Raji (cell line): Measurements from ENCODE around the gene KIF6.

Experiments
- POLR2A ChIP-seq: IDR thresholded peaks from 2 replicates; pipeline ENCODE4 v1.6.1; 2011; ENCODE audit warnings: low read depth, low read length, control low read depth; ENCODE audit not compliant: insufficient read depth

The KIF6 gene

DNA sequence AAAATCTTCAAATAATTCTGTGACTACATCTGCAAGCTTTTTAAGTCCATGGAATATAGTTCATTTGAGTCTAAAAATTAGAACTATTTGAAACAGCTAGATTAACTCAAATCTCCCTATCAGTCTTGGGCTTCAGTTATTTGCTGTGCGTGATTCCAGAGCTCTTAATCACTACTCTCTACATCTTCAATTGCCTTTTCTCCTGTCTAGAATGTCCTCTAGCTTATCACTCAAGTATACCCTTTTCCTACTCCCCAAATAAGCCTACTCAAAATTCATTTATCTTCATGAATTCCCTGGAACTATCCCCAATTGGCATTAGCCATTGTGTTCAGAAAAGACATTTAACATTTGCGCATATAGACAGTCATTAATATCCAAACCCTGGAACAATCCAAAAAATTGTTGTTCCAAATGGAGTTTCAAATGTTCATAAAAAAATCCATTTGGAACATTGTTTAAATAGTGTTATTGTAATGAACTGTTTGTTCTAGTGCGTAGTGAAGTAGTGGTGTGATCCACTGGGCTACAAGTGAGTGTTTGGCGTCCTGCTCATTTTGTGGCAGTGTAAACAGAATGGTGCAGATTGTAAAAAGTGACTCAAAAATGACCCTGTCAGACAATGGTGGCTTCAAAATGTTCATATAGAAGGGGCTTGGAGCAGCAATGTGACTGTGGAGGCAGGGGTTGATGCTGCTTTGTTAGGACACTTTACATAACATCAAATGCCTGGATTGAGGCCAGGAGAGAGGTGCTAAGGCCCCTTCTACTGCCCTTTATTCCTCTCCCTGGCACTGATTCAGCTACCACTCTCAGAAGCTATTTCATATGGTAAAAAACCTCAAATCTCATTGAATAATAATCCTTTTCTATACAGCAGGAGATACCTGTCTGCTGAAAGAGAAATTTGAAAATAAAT lies 122.3 kb downstream of the KIF6 start:
- TF ChIP-seq POLR2A = no peak

- TF ChIP-seq POLR2A = no peak
Measured at GRCh38 chr6:39599973-39600372, 125.2 kb downstream of the KIF6 start.

GRCh38 chr6:39599341-39599740 lies 125.9 kb downstream of the KIF6 start:
- no peak for TF ChIP-seq POLR2A

DNA sequence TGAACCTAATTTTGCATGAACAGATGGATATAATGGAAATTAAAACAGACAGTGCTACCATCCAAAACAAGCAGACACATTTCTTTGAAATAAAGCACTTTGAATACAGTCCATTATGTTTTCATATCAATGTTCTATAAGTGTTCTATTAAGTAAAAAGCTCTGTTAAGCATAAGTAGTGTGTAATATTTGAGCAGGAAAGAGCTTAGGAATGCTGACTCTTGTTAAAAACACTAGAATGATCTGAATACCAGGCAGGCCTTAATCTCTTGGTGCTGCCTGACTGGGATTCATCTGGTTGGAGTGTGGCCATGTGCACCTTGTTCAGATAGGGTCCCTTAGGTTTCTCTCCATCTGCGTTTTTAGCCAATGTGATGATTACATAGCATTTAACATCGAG lies 130.9 kb downstream of the KIF6 start:
- no peak for TF ChIP-seq POLR2A

DNA sequence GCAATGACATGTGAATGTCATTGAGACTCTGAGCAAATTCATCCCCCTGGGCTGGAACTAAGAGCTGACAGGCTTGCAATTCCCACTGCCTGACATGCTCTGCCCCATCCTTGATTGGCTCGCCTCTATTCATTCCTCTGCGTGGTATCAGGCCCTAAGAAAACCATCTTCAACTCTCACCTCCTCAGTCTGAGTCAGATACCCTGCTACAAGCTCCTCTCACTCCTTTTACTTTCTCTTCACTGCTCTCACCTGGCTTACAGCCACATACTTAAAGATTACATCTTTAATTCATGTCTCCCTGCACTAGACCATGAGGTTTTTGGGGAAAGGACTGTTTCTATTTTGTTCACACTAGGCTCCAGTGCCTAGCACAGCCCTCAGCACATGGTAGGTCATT lies 131.6 kb downstream of the KIF6 start:
- no peak for TF ChIP-seq POLR2A

DNA sequence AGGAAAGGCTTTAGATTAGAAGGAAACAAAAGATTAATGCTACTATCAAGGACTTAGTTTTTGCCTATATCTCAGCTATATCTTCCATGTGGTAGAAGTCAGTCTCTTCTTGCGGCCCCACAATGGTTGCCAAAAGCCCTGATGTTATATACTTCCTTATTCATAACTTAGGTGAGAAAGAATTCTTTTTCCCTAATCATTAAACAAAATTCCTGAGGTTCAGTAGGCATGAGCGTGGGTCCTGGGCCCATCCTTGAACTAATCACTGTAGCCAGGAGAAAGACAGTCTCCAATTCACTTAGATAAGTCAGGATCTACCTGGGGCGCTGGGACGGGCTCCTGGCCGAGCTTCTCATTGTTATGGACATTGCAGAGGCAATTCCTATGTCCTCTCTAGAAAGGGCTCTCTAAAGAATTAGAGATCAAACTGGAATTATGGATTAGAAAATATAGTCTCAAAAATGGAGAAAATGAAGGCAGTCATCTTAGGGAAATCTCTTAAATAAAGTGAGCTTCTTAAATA lies 134.3 kb downstream of the KIF6 start:
- TF ChIP-seq POLR2A = no peak

- TF ChIP-seq POLR2A = no peak
Measured at GRCh38 chr6:39587080-39587479, 138.1 kb downstream of the KIF6 start.

DNA sequence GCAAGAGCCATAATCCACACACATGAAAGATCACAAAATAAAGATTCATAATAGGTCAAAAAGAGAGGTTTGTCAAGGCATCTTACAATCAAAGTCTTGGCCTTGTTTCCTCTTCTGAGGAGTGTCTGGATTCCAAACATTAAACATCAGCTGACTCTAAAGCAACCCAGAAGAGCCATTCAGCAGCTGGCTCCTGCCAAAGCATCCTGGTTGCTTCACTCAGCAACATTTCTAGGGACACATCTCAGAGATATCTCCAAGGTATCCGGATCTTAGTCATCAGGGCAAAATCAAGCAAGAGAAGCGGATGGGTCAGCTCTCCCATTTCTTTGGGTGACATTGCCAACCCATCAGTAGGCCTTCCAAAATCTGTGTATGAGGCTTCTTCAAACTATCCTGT lies 139.6 kb downstream of the KIF6 start:
- TF ChIP-seq POLR2A = no peak

DNA sequence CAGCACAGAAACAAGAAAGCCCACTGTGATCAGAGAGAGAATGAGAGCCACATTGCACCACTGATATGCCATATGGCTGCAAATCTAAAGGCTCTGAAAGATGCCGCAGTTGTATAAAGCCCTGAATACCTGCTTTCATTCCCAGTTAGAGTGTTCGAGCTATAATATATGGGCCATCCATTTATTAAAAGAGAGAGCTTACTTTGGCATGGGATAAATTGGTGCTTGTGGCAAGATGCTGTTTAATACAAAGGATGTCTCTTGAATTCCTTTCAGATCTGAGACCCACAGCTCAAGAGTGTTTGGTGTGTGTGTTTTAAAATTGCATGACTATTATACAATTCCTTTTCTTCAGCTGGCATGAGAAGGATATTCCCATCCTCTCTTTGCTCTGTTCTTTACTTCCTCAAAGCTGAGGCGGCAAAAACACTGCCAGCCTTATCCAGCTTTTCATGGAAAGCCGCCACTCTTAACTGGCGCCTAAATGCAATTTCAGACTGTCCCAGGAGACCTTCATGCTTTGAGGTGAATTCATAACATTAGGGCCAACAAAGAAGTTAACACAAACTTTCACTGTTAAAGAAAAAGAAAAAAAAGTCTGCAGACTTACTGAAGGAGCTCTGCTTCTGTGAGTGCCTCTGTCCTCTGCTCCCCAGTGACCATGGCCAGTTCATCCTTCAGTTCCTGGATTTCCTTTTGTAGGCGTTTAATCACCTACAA lies 147.6 kb downstream of the KIF6 start:
- TF ChIP-seq POLR2A = no peak

DNA sequence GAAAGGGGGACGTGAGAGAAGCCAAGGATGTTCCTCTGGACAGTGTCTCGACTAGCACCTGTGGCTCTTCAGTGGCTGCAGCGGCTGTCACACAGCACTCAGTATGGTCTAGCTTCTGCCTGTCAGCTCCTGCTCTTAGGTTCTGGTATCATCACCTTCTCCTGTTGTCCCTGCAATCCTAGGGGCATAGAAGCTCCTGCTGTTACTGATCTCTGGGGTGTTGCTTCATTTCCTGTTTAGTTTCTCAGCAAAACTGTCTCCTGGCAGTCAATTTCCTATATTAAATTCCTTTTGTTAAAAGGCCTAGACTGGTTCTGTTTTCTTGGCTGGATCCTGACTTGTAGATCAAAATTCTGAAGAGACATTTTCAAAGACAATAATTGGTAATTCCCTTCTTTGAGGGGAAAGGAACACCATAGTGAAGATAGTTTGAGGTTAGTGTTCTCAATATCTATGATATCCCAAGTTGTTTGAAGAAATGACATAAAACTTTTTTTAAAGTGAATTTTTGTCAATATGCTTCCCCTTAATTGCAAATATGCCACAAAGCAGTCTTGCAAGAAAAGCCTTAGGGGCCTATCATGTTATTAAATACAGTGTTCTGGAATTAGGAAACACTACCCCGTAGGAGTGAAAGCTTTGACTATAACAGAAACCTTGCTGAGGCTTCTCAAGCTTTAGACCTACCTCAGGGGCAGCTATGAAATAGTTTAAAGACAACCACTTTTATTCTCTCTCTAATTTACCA lies 148.5 kb downstream of the KIF6 start:
- TF ChIP-seq POLR2A = no peak

DNA sequence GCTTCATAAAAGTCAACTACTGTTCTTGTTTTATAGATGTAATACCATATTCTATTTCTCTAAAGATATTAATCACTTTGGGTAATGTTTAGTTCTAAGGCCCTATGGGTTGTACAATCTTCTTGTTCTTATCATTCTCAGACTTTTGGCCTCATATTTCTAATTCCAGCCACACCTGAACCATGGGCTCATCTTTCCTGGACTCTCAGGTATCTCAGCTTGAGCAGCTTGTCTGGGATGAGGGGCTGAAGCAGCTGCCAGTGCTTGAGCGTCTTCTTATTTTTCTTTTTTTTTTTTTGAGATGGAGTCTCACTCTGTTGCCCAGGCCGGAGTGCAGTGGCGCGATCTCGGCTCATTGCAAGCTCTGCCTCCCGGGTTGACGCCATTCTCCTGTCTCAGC lies 150.2 kb downstream of the KIF6 start:
- TF ChIP-seq POLR2A = no peak

DNA sequence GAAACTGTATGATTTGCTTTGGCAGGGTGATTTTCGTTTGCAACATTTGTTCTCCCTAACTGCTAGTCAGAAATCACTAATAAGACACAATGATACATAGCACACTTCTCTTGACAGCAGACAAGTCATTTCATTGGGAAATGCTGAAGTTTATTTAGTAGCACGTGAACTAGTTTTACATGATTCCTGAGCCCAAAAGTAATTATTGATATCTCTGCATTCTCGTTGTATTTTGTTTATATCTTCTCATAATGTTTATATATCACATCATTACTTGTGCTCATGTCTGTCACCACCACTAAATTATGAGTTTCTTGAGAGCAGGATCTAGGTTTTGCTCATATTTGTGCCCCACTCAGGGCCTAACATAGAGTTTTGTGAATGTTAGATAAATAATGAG lies 151.7 kb downstream of the KIF6 start:
- TF ChIP-seq POLR2A = no peak

GRCh38 chr6:39572661-39573340 lies 152.4 kb downstream of the KIF6 start:
- no peak for TF ChIP-seq POLR2A

DNA sequence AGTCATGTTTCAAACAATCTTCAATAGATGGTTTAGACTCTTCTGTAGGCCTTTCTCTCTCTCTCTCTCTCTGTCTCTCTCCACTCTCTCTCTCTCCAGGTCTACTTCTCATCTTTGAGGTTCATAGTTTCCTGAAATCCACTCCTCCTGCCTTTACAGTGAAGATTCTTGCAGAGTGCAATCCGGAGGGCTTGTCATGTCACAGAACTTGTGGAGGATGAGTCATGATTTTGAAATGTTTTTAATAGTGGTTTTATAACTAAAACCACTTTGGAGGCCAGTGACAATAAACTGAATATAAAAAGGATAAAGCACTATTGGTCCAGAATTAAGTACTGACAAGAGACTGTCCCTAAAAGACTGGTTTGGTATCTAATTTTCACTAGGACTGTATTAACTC lies 156.3 kb downstream of the KIF6 start:
- no peak for TF ChIP-seq POLR2A

GRCh38 chr6:39567091-39567490 lies 158.1 kb downstream of the KIF6 start:
- no peak for TF ChIP-seq POLR2A

- TF ChIP-seq POLR2A = no peak
Measured at GRCh38 chr6:39566456-39566855, 158.8 kb downstream of the KIF6 start.

- no peak for TF ChIP-seq POLR2A
Measured at GRCh38 chr6:39565956-39566355, 159.3 kb downstream of the KIF6 start.
